Cardiac muscle cell (in vitro differentiated cells and primary cell): ENCODE data around the gene MDH1B. TPM values are rescaled to one million over a fixed set of nuclear protein-coding genes. Genes with fewer than 3 reads are reported as not detected.
"Not testable (repeated sequence)": the region's sequence is repeated elsewhere in the genome, so short reads cannot be mapped to it uniquely, and the experiment has no call there.

Source experiments
- DNase-seq, 2 donors: peaks; one replicate each; pipeline versions ENCODE4 v3.0.0 to v3.0.0-alpha.2; 2010 to 2017; ENCODE audit warnings: low read depth in 1 of 2, low spot score in 1 of 2
- H3K27ac ChIP-seq: fragments of 200-600 bp; sonication (generic); 2 replicates; pipeline ENCODE4 v1.5.1; 2016
- H3K27me3 ChIP-seq: fragments of 200-600 bp; sonication (generic); 2 replicates; pipeline ENCODE4 v1.6.0; 2016; ENCODE audit warnings: control low read depth
- H3K36me3 ChIP-seq: fragments of 200-600 bp; sonication (generic); 2 replicates; pipeline ENCODE4 v1.5.1; 2016; ENCODE audit warnings: control low read depth
- H3K4me1 ChIP-seq: fragments of 200-600 bp; sonication (generic); 2 replicates; pipeline ENCODE4 v1.8.1; 2017; ENCODE audit warnings: low read depth, mild to moderate bottlenecking, mixed run types
- H3K4me3 ChIP-seq: fragments of 200-600 bp; sonication (generic); 2 replicates; pipeline ENCODE4 v1.5.1; 2016; ENCODE audit warnings: mild to moderate bottlenecking
- H3K9me3 ChIP-seq: fragments of 200-600 bp; sonication (generic); 2 replicates; pipeline ENCODE4 v1.5.1; 2017; ENCODE audit warnings: low read depth, mild to moderate bottlenecking, control low read depth
- CTCF ChIP-seq: IDR thresholded peaks from 2 replicates; pipeline ENCODE4 v1.5.1; 2012; ENCODE audit warnings: low read depth, mild to moderate bottlenecking, low read length
- polyA plus RNA-seq: library from polyadenylated mRNA; unstranded; fragments of >200 nt; fragmentation: Nextera tagmentation; extraction: Ambion mirVana; gene quantifications from 2 replicates; pipeline ENCODE4 v1.2.1, GENCODE V29; 2016
- total RNA-seq: library from RNA; depleted of rRNA; stranded (reverse); fragments of >200 nt; gene quantifications from 2 replicates; pipeline ENCODE4 v1.2.3, GENCODE V29; 2016

The MDH1B gene
- total RNA-seq (2.9 and 4.7 TPM in 2 replicates), polyA plus RNA-seq (1.4 and 1.8 TPM in 2 replicates)

GRCh38 chr2:206765242-206766056 is at the start of gene MDH1B, which contains the start of gene FASTKD2:
Gene MDH1B, minus strand, starts transcription at chr2:206765328. Its CDS starts 57 bp downstream, at chr2:206765271.
Gene FASTKD2, plus strand, starts transcription at chr2:206765606. Its CDS starts 1,088 bp downstream, at chr2:206766694.
- no peak for TF ChIP-seq CTCF
- H3K27me3 ChIP-seq = peaks cover 32% of the 10 kb centered on the region
- H3K4me3 ChIP-seq = peak within 1 kb of the TSS; percentile 75
- H3K36me3 ChIP-seq = peaks cover 8% of the 10 kb centered on the region
- H3K9me3 ChIP-seq = no peaks in the 10 kb centered on the region
- H3K27ac ChIP-seq = peak within 1 kb of the TSS; percentile 85
- DNase-seq = peak; percentile 90 to 96
- H3K4me1 ChIP-seq = peaks cover 10% of the 10 kb centered on the region

- H3K27ac ChIP-seq = no peak overlapping the region
Measured at GRCh38 chr2:206814498-206814897, 49.4 kb upstream of the MDH1B start.

GRCh38 chr2:206812471-206812870 is 47.3 kb upstream of the MDH1B start:
- H3K36me3 ChIP-seq, H3K9me3 ChIP-seq, H3K27ac ChIP-seq, H3K4me3 ChIP-seq, H3K27me3 ChIP-seq, DNase-seq, H3K4me1 ChIP-seq: not testable (repeated sequence)

More at GRCh38 chr2:206814498-206814897, 49.4 kb upstream of the MDH1B start:
- TF ChIP-seq CTCF = no peak
- H3K4me1 ChIP-seq = no peaks in the 10 kb centered on the region
- no peaks in the 10 kb centered on the region for H3K9me3 ChIP-seq
- no peak overlapping the region for H3K4me3 ChIP-seq
- H3K27me3 ChIP-seq = no peaks in the 10 kb centered on the region
- H3K36me3 ChIP-seq = no peaks in the 10 kb centered on the region
- DNase-seq = no peak

- H3K9me3 ChIP-seq, DNase-seq, H3K27ac ChIP-seq, H3K4me1 ChIP-seq, H3K36me3 ChIP-seq, H3K4me3 ChIP-seq, H3K27me3 ChIP-seq: not testable (repeated sequence)
Measured at GRCh38 chr2:206807624-206808023, 42.5 kb upstream of the MDH1B start.

GRCh38 chr2:206805887-206806607 is 40.9 kb upstream of the MDH1B start:
- DNase-seq = no peak
- TF ChIP-seq CTCF = no peak
- Histone ChIP-seq H3K4me1 (peaks cover 15% of the 10 kb centered on the region), H3K9me3 (no peaks in the 10 kb centered on the region), H3K27ac (no peak overlapping the region), H3K27me3 (no peaks in the 10 kb centered on the region), H3K4me3 (no peak overlapping the region), H3K36me3 (no peaks in the 10 kb centered on the region)

GRCh38 chr2:206804326-206804725 is 39.2 kb upstream of the MDH1B start:
- Histone ChIP-seq H3K9me3 (no peaks in the 10 kb centered on the region), H3K27ac (no peak overlapping the region), H3K4me3 (no peak overlapping the region), H3K36me3 (no peaks in the 10 kb centered on the region), H3K4me1 (peaks cover 15% of the 10 kb centered on the region), H3K27me3 (no peaks in the 10 kb centered on the region)
- DNase-seq = no peak
- no peak for TF ChIP-seq CTCF
